ENCODE measurements around the gene RIN1. TPM values are rescaled to one million over a fixed set of nuclear protein-coding genes. Genes with fewer than 3 reads are reported as not detected.

RIN1 gene
- total and polyA plus RNA-seq, 9 of the 15 experiments (the other 6 are each of a cell fraction or from before 2014, with no cell fraction given): 0.01 to 1.2 (median 0.45) TPM; not detected in 1

GRCh38 chr11:66344550-66345315, 8.5 kb upstream of the RIN1 start, which contains the start of gene BRMS1 (continued):
- TF ChIP-seq E2F6 (IDR thresholded peaks at IDR 0.05; ENCODE audit: borderline replicate concordance in 1 of 2, extremely low read depth in 1 of 2, insufficient read depth in 1 of 2, insufficient read length in 1 of 2, low read depth in 1 of 2, low read length in 1 of 2, poor library complexity in 1 of 2, severe bottlenecking in 1 of 2) (peak in 1 of 2 experiments; percentile 41), ZKSCAN3 (CRISPR knock-in tag; IDR thresholded peaks at IDR 0.05) (no peak), GABPA (tag; conservative IDR thresholded peaks at IDR 0.05; ENCODE audit: low read depth) (peak; percentile 55; the same call in 1 of the 2 replicates), TAF15 (IDR thresholded peaks at IDR 0.05; ENCODE audit: low read depth, low read length) (no peak), SETDB1 (IDR thresholded peaks at IDR 0.05; ENCODE audit: low read length) (peak; percentile 40), BRD4 (IDR thresholded peaks at IDR 0.05) (no peak), FOXK1 (CRISPR knock-in tag; IDR thresholded peaks at IDR 0.05; ENCODE audit: borderline replicate concordance) (no peak), CAMTA2 (CRISPR knock-in tag; conservative IDR thresholded peaks at IDR 0.05) (no peak), TSHZ1 (CRISPR knock-in tag; IDR thresholded peaks at IDR 0.05) (no peak), ZNF324 (CRISPR knock-in tag; IDR thresholded peaks at IDR 0.05) (no peak), MNT (conservative IDR thresholded peaks at IDR 0.05) (peak; percentile 64 to 91), ZBTB17 (CRISPR knock-in tag; IDR thresholded peaks at IDR 0.05) (0 out of 2 replicates have a peak, but pooled peaks have one; percentile 16), TCF3 (CRISPR knock-in tag; IDR thresholded peaks at IDR 0.05) (peak; percentile 11; the same call in 1 of the 2 replicates), MITF (IDR thresholded peaks at IDR 0.05) (0 out of 2 replicates have a peak, but pooled peaks have one; percentile 34), CREB1 (IDR thresholded peaks at IDR 0.05) (peak; percentile 98), CREB1 (CRISPR knock-in tag; IDR thresholded peaks at IDR 0.05) (peak; percentile 99), KDM1A (IDR thresholded peaks at IDR 0.05) (peak in 1 of 2 experiments; percentile 59; a peak in 1 of 4 replicates)
- TF ChIP-seq, protein P1, sequence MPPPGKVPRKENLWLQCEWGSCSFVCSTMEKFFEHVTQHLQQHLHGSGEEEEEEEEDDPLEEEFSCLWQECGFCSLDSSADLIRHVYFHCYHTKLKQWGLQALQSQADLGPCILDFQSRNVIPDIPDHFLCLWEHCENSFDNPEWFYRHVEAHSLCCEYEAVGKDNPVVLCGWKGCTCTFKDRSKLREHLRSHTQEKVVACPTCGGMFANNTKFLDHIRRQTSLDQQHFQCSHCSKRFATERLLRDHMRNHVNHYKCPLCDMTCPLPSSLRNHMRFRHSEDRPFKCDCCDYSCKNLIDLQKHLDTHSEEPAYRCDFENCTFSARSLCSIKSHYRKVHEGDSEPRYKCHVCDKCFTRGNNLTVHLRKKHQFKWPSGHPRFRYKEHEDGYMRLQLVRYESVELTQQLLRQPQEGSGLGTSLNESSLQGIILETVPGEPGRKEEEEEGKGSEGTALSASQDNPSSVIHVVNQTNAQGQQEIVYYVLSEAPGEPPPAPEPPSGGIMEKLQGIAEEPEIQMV (tag; conservative IDR thresholded peaks at IDR 0.05; ENCODE audit: low read depth): no peak

All from K562 (cell line).